Measurements from ENCODE around the gene KLHDC9. TPM values are rescaled to one million over a fixed set of nuclear protein-coding genes. Genes with fewer than 3 reads are reported as not detected.

KLHDC9 gene
- total and polyA plus RNA-seq, 2 of the 8 experiments (the other 6 are each of a cell fraction or from before 2014, with no cell fraction given) = 6.5 to 15.6 TPM

- no peak for TF ChIP-seq CTBP2 (IDR thresholded peaks at IDR 0.05; ENCODE audit: borderline replicate concordance, insufficient read depth, insufficient read length, low read length)
- peak; percentile 64; the same call in 1 of the 2 replicates for TF ChIP-seq TEAD4 (IDR thresholded peaks at IDR 0.05; ENCODE audit: low read depth, low read length)
- no peak for TF ChIP-seq SUZ12 (IDR thresholded peaks at IDR 0.05; ENCODE audit: low read length)
- peak in 1 of 2 experiments; percentile 19; a peak in 1 of 3 replicates for TF ChIP-seq POLR2A (IDR thresholded peaks at IDR 0.05; ENCODE audit: control extremely low read depth in 1 of 2, low read depth in 2 of 2, low read length in 2 of 2)
Measured at GRCh38 chr1:161119092-161119903, 21.1 kb downstream of the KLHDC9 start (continued).
